Upper lobe of left lung (tissue), 6 donors: Measurements from ENCODE around the gene MFSD8. TPM values are rescaled to one million over a fixed set of nuclear protein-coding genes. Genes with fewer than 3 reads are reported as not detected.
"Not testable (repeated sequence)": the region's sequence is repeated elsewhere in the genome, so short reads cannot be mapped to it uniquely, and the experiment has no call there.

Experiments
- ATAC-seq, 2 donors: fragments of 200-7000 bp; cut with Tn5 transposase; one replicate each; pipeline ENCODE4 v1.9.1; 2022; ENCODE audit warnings: mild to moderate bottlenecking in 2 of 2, moderate library complexity in 2 of 2; ENCODE audit not compliant: low FRiP score in 2 of 2
- DNase-seq, 2 donors: peaks; one replicate each; pipeline ENCODE4 v3.0.0-alpha.2; 2019 to 2020
- H3K27ac ChIP-seq, 4 donors: fragments of 200-600 bp; sonication (generic); one replicate each; pipeline ENCODE4 v1.5.1; 2016 to 2019
- H3K27me3 ChIP-seq, 4 donors: fragments of 200-600 bp; sonication (generic); one replicate each; pipeline ENCODE4 v1.5.1; 2017 to 2019
- H3K36me3 ChIP-seq, 4 donors: fragments of 200-600 bp; sonication (generic); one replicate each; pipeline ENCODE4 v1.5.1; 2016 to 2019
- H3K4me1 ChIP-seq, 4 donors: fragments of 200-600 bp; sonication (generic); one replicate each; pipeline ENCODE4 v1.5.1; 2018 to 2019
- H3K4me3 ChIP-seq, 4 donors: fragments of 200-600 bp; sonication (generic); one replicate each; pipeline ENCODE4 v1.5.1; 2017 to 2019; ENCODE audit warnings: mild to moderate bottlenecking in 2 of 4, moderate library complexity in 1 of 4
- H3K9me3 ChIP-seq, 4 donors: fragments of 200-600 bp; sonication (generic); one replicate each; pipeline ENCODE4 v1.5.1; 2018 to 2019
- EP300 ChIP-seq, 4 donors: sonication (generic); formaldehyde crosslinking; IDR thresholded peaks; one replicate each; pipeline ENCODE4 v1.5.1; 2017; ENCODE audit warnings: antibody characterized with exemption in 4 of 4, control low read depth in 2 of 4
- POLR2A ChIP-seq, 4 donors: fragments of 450-650 bp; IDR thresholded peaks; one replicate each; pipeline ENCODE4 v1.5.1; 2016 to 2017; ENCODE audit warnings: antibody characterized with exemption in 4 of 4, mild to moderate bottlenecking in 2 of 4
- POLR2AphosphoS5 ChIP-seq, 2 donors: sonication (generic); formaldehyde crosslinking; IDR thresholded peaks; one replicate each; pipeline ENCODE4 v1.5.1; 2017; ENCODE audit warnings: antibody characterized with exemption in 2 of 2
- WGBS, 2 donors: methylation state at CpG; one replicate each; pipeline ENCODE4 v1.1.5; 2017 to 2018; 5-methylcytosine and 5-hydroxymethylcytosine counted together
- total RNA-seq, 6 donors: library from RNA; depleted of rRNA in 4 of 6; stranded (reverse); fragments of >200 nt in 4 of 6; gene quantifications; one replicate each; pipeline versions ENCODE4 v1.1.0 to v1.2.1, GENCODE V29; 2016 to 2021
- TF ChIP-seq, protein P1 (sequence below), 6 experiments: fragments of 450-650 bp in 4 of 6; fragments of 200-600 bp in 2 of 6; sonication (generic) in 2 of 6; IDR thresholded peaks; one replicate each; pipeline ENCODE4 v1.5.1; 2016 to 2019; ENCODE audit warnings: antibody characterized with exemption in 6 of 6
- donor health status: DM: no; HTN: no; CAD: no; lungs with moderate emphysema.
- donor health status: DM: no; HTN: yes; CAD: no; lungs with severe emphysema.

Gene MFSD8
- total RNA-seq, 6 donors from 2014 or later, result 16.1 to 46.1 (median 23.8) TPM

GRCh38 chr4:127965803-127966175, 816 bp upstream of the MFSD8 start:
- Histone ChIP-seq H3K27ac (peak overlapping the region; percentile 89 to 98 (median 96)), H3K4me3 (peak overlapping the region; percentile 69 to 98 (median 82)), H3K4me1 (peaks cover 0 to 20% (median 12%) of the 10 kb centered on the region in 4 donors), H3K36me3 (no peaks in the 10 kb centered on the region), H3K27me3 (no peaks in the 10 kb centered on the region), H3K9me3 (no peaks in the 10 kb centered on the region)
- no peak for TF ChIP-seq POLR2AphosphoS5 (IDR thresholded peaks at IDR 0.05)
- 0% methylated on average over 2 to 13 of the region's 15 CpGs for WGBS, 2 donors
- ATAC-seq (peak; percentile 18 to 63), DNase-seq (peak; percentile 75 to 90)

GRCh38 chr4:127964426-127965061, 429 bp downstream of the MFSD8 start:
- TF ChIP-seq POLR2A (IDR thresholded peaks at IDR 0.05), result peak in 1 of 4 donors; percentile 31
- WGBS, 2 donors, result 0% methylated on average over 9 to 30 of the region's 41 CpGs
- ATAC-seq (peak; percentile 34 to 64), DNase-seq (peak in 1 of 2 donors; percentile 90)
- H3K4me1 ChIP-seq, result peaks cover 0 to 20% (median 12%) of the 10 kb centered on the region in 4 donors
- peak overlapping the region; percentile 89 to 98 (median 96) for H3K27ac ChIP-seq
- H3K36me3 ChIP-seq, H3K27me3 ChIP-seq, H3K9me3 ChIP-seq: not testable (repeated sequence)
- peak overlapping the region; percentile 69 to 98 (median 82) for H3K4me3 ChIP-seq

DNA sequence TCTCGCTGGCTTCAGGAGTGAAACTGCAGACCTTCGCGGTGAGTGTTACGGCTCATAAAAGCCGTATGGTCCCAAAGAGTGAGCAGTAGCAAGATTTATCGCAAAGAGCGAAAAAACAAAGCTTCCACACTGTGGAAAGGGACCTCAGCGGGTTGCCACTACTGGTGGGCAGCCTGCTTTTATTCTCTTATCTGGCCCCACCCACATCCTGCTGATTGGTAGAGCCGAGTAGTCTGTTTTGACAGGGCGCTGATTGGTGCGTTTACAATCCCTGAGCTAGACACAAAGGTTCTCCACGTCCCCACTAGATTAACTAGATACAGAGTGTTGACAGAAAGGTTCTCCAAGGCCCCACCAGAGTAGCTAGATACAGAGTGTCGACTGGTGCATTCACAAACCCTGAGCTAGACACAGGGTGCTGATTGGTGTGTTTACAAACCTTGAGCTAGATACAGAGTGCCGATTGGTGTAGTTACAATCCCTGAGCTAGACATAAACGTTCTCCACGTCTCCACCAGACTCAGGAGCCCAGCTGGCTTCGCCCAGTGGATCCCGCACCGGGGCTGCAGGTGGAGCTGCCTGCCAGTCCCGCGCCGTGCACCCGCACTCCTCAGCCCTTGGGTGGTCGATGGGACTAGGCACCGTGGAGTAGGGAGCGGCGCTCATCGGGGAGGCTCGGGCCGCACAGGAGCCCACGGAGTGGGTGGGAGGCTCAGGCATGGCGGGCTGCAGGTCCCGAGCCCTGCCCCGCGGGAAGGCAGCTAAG, 1.2 kb downstream of the MFSD8 start:
- not testable (repeated sequence) for DNase-seq, H3K36me3 ChIP-seq, H3K27me3 ChIP-seq, H3K9me3 ChIP-seq, ATAC-seq
- H3K4me3 ChIP-seq, result peak overlapping the region; percentile 69 to 98 (median 82)
- peak overlapping the region; percentile 89 to 98 (median 96) for H3K27ac ChIP-seq
- peaks cover 0 to 20% (median 12%) of the 10 kb centered on the region in 4 donors for H3K4me1 ChIP-seq
- 59 to 83% methylated on average over 16 to 24 of the region's 35 CpGs for WGBS, 2 donors

DNA sequence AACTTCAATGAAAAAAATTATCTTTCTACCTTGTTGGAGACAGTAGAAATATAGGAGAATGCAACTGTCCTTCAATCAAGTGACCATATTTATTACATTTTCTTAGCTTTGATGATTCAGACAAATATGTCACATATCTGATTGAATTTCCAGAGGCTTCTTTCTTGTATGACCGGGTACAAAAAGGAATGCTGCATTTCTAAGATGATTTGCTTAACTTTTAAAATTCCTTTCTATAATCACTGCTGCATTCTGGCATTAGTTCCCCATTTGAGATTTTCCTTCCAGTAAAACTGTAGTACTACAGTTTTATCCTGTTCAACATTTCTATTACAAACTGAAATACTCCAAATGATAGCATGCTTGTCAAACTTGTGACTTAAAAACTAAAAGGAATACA, 5.2 kb downstream of the MFSD8 start:
- Histone ChIP-seq H3K4me1 (peaks cover 0 to 10% (median 7%) of the 10 kb centered on the region in 4 donors), H3K27ac (peak overlapping the region in 1 of 4 donors; percentile 27), H3K4me3 (no peak overlapping the region), H3K27me3 (no peaks in the 10 kb centered on the region), H3K9me3 (no peaks in the 10 kb centered on the region), H3K36me3 (peaks cover 0 to 14% (median 6%) of the 10 kb centered on the region in 4 donors)
- ATAC-seq (no peak), DNase-seq (no peak)
- TF ChIP-seq, protein P1, sequence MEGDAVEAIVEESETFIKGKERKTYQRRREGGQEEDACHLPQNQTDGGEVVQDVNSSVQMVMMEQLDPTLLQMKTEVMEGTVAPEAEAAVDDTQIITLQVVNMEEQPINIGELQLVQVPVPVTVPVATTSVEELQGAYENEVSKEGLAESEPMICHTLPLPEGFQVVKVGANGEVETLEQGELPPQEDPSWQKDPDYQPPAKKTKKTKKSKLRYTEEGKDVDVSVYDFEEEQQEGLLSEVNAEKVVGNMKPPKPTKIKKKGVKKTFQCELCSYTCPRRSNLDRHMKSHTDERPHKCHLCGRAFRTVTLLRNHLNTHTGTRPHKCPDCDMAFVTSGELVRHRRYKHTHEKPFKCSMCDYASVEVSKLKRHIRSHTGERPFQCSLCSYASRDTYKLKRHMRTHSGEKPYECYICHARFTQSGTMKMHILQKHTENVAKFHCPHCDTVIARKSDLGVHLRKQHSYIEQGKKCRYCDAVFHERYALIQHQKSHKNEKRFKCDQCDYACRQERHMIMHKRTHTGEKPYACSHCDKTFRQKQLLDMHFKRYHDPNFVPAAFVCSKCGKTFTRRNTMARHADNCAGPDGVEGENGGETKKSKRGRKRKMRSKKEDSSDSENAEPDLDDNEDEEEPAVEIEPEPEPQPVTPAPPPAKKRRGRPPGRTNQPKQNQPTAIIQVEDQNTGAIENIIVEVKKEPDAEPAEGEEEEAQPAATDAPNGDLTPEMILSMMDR (IDR thresholded peaks at IDR 0.05), result no peak
- TF ChIP-seq POLR2A (IDR thresholded peaks at IDR 0.05), result no peak
- TF ChIP-seq POLR2AphosphoS5 (IDR thresholded peaks at IDR 0.05), result no peak
- TF ChIP-seq EP300 (IDR thresholded peaks at IDR 0.05), result no peak
- WGBS, 2 donors, result 69 to 79% methylated on average over 1 of the region's 1 CpG

- WGBS, 2 donors, result 87 to 94% methylated on average over 2 of the region's 2 CpGs
- H3K36me3 ChIP-seq, result peaks cover 0 to 28% (median 7%) of the 10 kb centered on the region in 4 donors
- ATAC-seq (no peak), DNase-seq (no peak)
- no peaks in the 10 kb centered on the region for H3K27me3 ChIP-seq
- no peak overlapping the region for H3K4me3 ChIP-seq
- no peaks in the 10 kb centered on the region for H3K9me3 ChIP-seq
- H3K27ac ChIP-seq, result no peak overlapping the region
- no peaks in the 10 kb centered on the region for H3K4me1 ChIP-seq
- TF ChIP-seq POLR2A (IDR thresholded peaks at IDR 0.05), result no peak
- TF ChIP-seq POLR2AphosphoS5 (IDR thresholded peaks at IDR 0.05), result no peak
- no peak for TF ChIP-seq EP300 (IDR thresholded peaks at IDR 0.05)
- TF ChIP-seq, protein P1 (IDR thresholded peaks at IDR 0.05), result no peak
Observed at GRCh38 chr4:127957105-127957504, 7.9 kb downstream of the MFSD8 start.

GRCh38 chr4:127936974-127937373, 28.0 kb downstream of the MFSD8 start:
- Histone ChIP-seq H3K4me1 (no peaks in the 10 kb centered on the region), H3K4me3 (no peak overlapping the region), H3K9me3 (no peaks in the 10 kb centered on the region), H3K27me3 (no peaks in the 10 kb centered on the region), H3K27ac (no peak overlapping the region), H3K36me3 (peaks cover 0 to 15% (median 0%) of the 10 kb centered on the region in 4 donors)
- 95 to 98% methylated on average over 1 of the region's 1 CpG for WGBS, 2 donors
- ATAC-seq (no peak), DNase-seq (no peak)
- TF ChIP-seq POLR2AphosphoS5 (IDR thresholded peaks at IDR 0.05) (no peak), EP300 (IDR thresholded peaks at IDR 0.05) (no peak), POLR2A (IDR thresholded peaks at IDR 0.05) (no peak)
- TF ChIP-seq, protein P1 (IDR thresholded peaks at IDR 0.05), result no peak

- not testable (repeated sequence) for ATAC-seq, H3K27ac ChIP-seq
- whole genome bisulfite sequencing, 2 donors, result 91 to 98% methylated on average over 6 of the region's 6 CpGs
Observed at GRCh38 chr4:127931836-127932235, 33.1 kb downstream of the MFSD8 start.

More at GRCh38 chr4:127931836-127932235, 33.1 kb downstream of the MFSD8 start:
- not testable (repeated sequence) for H3K27me3 ChIP-seq, H3K4me3 ChIP-seq, DNase-seq, H3K4me1 ChIP-seq, H3K9me3 ChIP-seq
- peaks cover 0 to 41% (median 4%) of the 10 kb centered on the region in 4 donors for H3K36me3 ChIP-seq
